ENCODE measurements around the gene XXYLT1.

XXYLT1 gene

DNA sequence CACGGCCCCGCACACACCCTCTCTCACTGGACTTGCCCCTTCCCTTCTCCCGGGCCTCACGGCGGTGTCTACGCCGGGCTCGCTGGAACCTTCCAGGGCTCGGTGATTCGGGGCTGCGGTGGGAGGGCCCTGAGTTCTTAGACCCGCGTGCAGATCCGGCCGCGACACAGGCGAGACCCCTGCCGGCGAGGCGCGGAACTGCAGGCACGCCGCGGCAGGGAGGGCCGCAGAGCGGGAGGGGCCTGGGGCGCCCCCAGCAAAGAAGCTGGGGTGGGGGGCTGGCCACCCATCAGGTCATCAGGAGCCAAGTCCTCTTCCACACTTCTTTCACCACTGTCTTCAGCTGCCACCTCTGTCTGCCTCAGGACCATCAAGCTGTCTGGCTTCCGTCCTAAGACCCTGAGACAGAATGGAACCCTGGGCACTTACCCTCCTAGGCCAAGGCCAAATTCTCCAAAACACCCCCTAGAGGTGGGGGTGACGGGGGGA is 164.5 kb downstream of the XXYLT1 start:
- no peaks in the 10 kb centered on the region for H3K36me3 ChIP-seq (ENCODE audit: control insufficient read depth in 1 of 2, insufficient read depth in 2 of 2, low read length in 2 of 2)
- H3K27me3 ChIP-seq (ENCODE audit: low read depth, low read length), result no peaks in the 10 kb centered on the region
- H3K27ac ChIP-seq (ENCODE audit: low read length), result no peak overlapping the region
- H3K4me3 ChIP-seq (ENCODE audit: low read depth in 1 of 2, low read length in 2 of 2), result no peak overlapping the region
- peaks cover 0 to 6% of the 10 kb centered on the region in 2 donors for H3K4me1 ChIP-seq (ENCODE audit: control insufficient read depth in 1 of 2, insufficient read depth in 2 of 2, low read length in 2 of 2)
- H3K9me3 ChIP-seq (ENCODE audit: control insufficient read depth in 1 of 2, low read length in 2 of 2), result no peaks in the 10 kb centered on the region

DNA sequence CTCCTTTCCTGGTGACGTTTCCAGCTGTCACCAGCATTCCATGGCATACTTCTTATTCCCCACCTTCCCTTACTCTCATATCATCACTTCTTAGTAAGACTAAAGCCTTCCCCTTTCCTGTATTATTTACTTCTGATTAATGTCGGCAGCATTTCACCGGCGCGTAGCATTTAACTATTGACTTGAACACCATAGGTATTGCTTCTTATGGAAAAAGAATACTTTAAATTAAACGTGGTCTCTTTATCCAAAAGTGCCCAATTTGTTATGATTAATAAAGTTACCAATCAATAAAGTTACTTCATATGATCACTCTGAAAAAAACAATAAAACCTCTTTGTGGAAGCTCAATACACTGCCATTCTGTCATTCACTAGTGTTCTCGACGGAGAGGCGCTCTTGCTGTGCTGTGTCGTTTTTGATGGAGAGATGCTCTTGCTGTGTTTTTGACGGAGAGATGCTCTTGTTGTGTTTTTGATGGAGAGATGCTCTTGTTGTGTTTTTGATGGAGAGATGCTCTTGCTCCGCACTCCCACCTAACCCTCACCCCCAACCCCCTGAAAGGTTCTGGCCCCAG is 165.0 kb downstream of the XXYLT1 start:
- H3K27me3 ChIP-seq (ENCODE audit: low read depth, low read length), result no peaks in the 10 kb centered on the region
- H3K36me3 ChIP-seq (ENCODE audit: control insufficient read depth in 1 of 2, insufficient read depth in 2 of 2, low read length in 2 of 2), result no peaks in the 10 kb centered on the region
- H3K4me1 ChIP-seq (ENCODE audit: control insufficient read depth in 1 of 2, insufficient read depth in 2 of 2, low read length in 2 of 2), result peaks cover 0 to 6% of the 10 kb centered on the region in 2 donors
- no peak overlapping the region for H3K27ac ChIP-seq (ENCODE audit: low read length)
- no peaks in the 10 kb centered on the region for H3K9me3 ChIP-seq (ENCODE audit: control insufficient read depth in 1 of 2, low read length in 2 of 2)
- H3K4me3 ChIP-seq (ENCODE audit: low read depth in 1 of 2, low read length in 2 of 2), result no peak overlapping the region

DNA sequence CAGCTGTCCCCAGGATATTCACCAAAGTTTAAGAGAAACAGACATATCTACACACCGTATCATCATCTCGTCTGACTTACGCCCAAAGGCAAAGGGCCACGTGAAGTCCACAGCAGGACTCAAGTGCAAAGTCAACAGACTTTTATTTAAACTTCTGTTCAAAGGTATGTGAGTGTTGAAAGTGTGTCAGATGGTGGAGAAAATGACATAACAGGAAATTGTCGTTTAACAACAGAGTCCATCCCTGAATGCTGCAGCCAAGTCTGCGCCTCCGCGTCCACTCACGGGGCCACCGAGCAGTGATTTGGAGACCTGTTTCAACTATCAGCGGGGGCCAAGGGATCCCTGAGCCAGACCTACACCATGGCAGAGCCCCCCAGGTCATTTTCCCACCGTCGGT is 165.6 kb downstream of the XXYLT1 start:
- H3K4me3 ChIP-seq (ENCODE audit: low read depth in 1 of 2, low read length in 2 of 2), result no peak overlapping the region
- no peaks in the 10 kb centered on the region for H3K9me3 ChIP-seq (ENCODE audit: control insufficient read depth in 1 of 2, low read length in 2 of 2)
- H3K27ac ChIP-seq (ENCODE audit: low read length), result no peak overlapping the region
- no peaks in the 10 kb centered on the region for H3K36me3 ChIP-seq (ENCODE audit: control insufficient read depth in 1 of 2, insufficient read depth in 2 of 2, low read length in 2 of 2)
- peaks cover 0 to 6% of the 10 kb centered on the region in 2 donors for H3K4me1 ChIP-seq (ENCODE audit: control insufficient read depth in 1 of 2, insufficient read depth in 2 of 2, low read length in 2 of 2)
- no peaks in the 10 kb centered on the region for H3K27me3 ChIP-seq (ENCODE audit: low read depth, low read length)

DNA sequence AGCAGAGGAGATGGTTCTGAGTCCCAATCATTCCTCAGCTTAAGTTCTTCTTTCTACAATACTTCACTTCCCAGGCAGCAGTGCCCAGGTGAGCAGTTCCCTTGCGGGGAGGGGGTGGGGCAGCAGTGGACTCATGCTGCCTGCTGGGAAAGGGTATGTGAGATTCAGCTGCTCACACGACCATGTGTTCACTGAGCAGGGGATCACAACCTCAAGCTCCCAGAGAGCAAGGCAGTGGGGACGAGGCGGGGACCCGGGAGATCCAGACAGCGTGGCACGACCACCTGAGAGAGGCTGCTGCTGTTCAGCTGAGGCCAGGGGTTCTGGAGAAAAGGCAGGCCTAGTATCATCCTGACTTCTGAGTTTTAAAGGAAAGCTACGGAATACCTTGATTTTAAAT is 166.6 kb downstream of the XXYLT1 start:
- H3K9me3 ChIP-seq (ENCODE audit: control insufficient read depth in 1 of 2, low read length in 2 of 2), result no peaks in the 10 kb centered on the region
- H3K27ac ChIP-seq (ENCODE audit: low read length), result no peak overlapping the region
- no peak overlapping the region for H3K4me3 ChIP-seq (ENCODE audit: low read depth in 1 of 2, low read length in 2 of 2)
- H3K27me3 ChIP-seq (ENCODE audit: low read depth, low read length), result no peaks in the 10 kb centered on the region
- no peaks in the 10 kb centered on the region for H3K36me3 ChIP-seq (ENCODE audit: control insufficient read depth in 1 of 2, insufficient read depth in 2 of 2, low read length in 2 of 2)
- H3K4me1 ChIP-seq (ENCODE audit: control insufficient read depth in 1 of 2, insufficient read depth in 2 of 2, low read length in 2 of 2), result peaks cover 0 to 6% of the 10 kb centered on the region in 2 donors

DNA sequence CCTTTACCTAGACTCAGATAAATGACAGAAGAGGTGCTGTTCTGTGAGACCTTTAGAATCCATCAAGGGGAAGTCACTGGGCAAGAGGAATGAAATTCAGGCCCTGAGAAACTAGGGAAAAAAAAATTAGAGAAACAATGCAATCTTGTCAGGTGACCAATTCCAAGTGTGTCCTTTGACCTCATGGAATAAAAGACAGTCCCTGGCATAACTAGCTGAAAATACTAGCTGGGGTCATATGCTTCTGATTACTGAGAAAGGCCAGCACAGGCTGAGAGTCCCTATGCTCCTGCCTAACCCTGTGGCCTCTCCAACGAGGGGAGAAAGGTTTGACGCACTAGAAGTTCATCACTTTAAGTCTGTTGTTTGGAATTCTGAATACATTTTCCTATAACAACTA is 167.3 kb downstream of the XXYLT1 start:
- H3K4me1 ChIP-seq (ENCODE audit: control insufficient read depth in 1 of 2, insufficient read depth in 2 of 2, low read length in 2 of 2), result peaks cover 0 to 6% of the 10 kb centered on the region in 2 donors
- H3K9me3 ChIP-seq (ENCODE audit: control insufficient read depth in 1 of 2, low read length in 2 of 2), result no peaks in the 10 kb centered on the region
- H3K36me3 ChIP-seq (ENCODE audit: control insufficient read depth in 1 of 2, insufficient read depth in 2 of 2, low read length in 2 of 2), result no peaks in the 10 kb centered on the region
- no peaks in the 10 kb centered on the region for H3K27me3 ChIP-seq (ENCODE audit: low read depth, low read length)
- H3K27ac ChIP-seq (ENCODE audit: low read length), result no peak overlapping the region
- H3K4me3 ChIP-seq (ENCODE audit: low read depth in 1 of 2, low read length in 2 of 2), result no peak overlapping the region

DNA sequence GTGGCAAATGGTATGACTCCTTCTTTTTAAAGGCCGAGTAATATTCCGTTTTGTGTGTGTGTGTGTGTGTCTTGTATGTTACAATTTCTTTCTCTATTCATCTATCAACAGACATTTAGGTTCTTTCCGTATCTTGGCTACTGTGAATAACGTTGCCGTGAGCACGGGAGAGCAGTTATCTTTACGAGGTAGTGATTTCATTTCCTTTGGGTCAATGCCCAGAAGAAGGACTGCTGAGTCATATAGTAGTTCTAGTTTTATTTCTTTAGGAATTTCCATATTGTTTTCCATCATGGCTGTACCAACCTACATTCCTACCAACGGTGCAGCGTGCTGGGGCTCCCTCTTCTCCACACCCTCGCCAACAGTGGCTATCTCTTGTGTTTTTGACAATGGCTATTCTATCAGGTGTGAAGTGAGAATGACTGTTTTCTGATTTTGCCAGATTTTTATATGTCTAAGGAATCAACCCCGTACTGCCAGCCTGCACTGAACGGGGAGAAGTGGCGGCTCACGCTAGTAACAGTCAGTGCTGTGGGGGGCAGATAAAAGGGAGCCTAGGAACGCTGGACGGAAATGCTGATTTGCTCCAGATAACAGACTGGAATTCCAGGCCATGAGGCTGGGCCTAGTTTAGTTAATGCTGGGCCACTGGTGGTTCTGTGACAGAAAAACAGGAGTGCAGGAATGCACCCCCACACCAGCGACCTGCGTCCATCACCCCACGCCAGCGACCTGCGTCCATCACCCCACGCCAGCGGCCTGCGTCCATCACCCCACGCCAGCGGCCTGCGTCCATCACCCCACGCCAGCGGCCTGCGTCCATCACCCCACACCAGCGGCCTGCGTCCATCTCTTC is 168.1 kb downstream of the XXYLT1 start:
- no peak overlapping the region for H3K4me3 ChIP-seq (ENCODE audit: low read depth in 1 of 2, low read length in 2 of 2)
- no peaks in the 10 kb centered on the region for H3K9me3 ChIP-seq (ENCODE audit: control insufficient read depth in 1 of 2, low read length in 2 of 2)
- H3K36me3 ChIP-seq (ENCODE audit: control insufficient read depth in 1 of 2, insufficient read depth in 2 of 2, low read length in 2 of 2), result no peaks in the 10 kb centered on the region
- no peak overlapping the region for H3K27ac ChIP-seq (ENCODE audit: low read length)
- no peaks in the 10 kb centered on the region for H3K27me3 ChIP-seq (ENCODE audit: low read depth, low read length)
- peaks cover 0 to 6% of the 10 kb centered on the region in 2 donors for H3K4me1 ChIP-seq (ENCODE audit: control insufficient read depth in 1 of 2, insufficient read depth in 2 of 2, low read length in 2 of 2)

DNA sequence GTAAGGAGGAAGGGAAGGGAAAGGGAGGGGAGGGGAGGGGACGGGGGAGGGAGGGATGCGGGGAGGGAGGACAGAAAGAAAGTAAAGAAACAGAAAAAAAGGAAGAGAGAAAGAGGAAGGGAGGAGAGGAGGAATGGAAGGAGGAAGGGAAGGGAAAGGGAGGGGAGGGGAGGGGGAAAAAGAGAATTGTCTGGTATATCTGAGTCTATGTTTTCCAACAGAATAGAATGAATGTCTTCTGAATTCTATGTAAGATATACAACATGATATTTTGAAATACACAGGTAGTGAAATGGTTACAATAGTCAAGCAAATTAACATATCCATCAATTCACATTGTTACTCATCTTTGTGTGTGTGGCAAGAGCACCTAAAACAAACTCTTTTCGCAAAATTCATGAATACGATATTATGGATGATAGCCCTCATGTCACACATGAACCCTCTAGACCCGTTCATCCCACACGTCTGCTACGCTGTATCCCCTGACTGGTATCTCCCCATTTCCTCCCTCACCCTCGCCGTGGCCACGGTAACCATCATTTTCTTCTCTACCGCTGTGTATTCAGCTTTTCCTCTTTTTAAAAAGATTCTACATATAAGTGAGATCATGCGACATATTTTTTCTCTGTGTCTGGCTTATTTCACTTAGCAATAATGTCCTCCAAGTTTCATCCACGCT is 168.9 kb downstream of the XXYLT1 start:
- H3K9me3 ChIP-seq (ENCODE audit: control insufficient read depth in 1 of 2, low read length in 2 of 2), result no peaks in the 10 kb centered on the region
- H3K4me3 ChIP-seq (ENCODE audit: low read depth in 1 of 2, low read length in 2 of 2), result no peak overlapping the region
- H3K36me3 ChIP-seq (ENCODE audit: control insufficient read depth in 1 of 2, insufficient read depth in 2 of 2, low read length in 2 of 2), result no peaks in the 10 kb centered on the region
- H3K27ac ChIP-seq (ENCODE audit: low read length), result no peak overlapping the region
- H3K27me3 ChIP-seq (ENCODE audit: low read depth, low read length), result no peaks in the 10 kb centered on the region
- peaks cover 0 to 6% of the 10 kb centered on the region in 2 donors for H3K4me1 ChIP-seq (ENCODE audit: control insufficient read depth in 1 of 2, insufficient read depth in 2 of 2, low read length in 2 of 2)

DNA sequence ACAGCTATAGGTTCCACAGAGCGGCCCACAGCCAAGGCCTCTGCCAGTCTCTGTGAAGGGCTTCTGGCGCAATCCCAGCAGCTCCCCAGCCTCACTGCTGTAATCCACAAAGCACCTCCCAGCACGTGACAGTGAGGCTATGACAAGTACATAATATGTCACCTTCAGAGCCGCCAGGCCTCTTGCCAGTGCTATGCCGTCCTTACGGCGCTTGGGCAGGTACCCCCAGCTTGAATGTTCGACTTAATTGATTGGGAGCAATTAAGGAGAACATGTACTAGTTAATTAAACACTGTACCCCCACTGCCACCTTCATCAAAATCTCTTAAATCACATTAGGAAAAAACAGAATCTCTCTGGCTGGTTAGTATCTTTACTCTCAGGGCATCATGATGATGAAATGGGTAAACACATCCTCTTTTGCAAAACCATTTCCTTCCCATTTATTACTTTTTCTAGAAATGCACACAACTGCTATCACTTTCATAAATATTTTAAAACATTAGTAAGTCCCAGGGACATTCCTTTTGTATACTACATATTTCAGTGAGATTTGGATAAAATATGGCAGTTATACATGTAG is 169.9 kb downstream of the XXYLT1 start:
- no peaks in the 10 kb centered on the region for H3K27me3 ChIP-seq (ENCODE audit: low read depth, low read length)
- H3K4me3 ChIP-seq (ENCODE audit: low read depth in 1 of 2, low read length in 2 of 2), result no peak overlapping the region
- no peaks in the 10 kb centered on the region for H3K36me3 ChIP-seq (ENCODE audit: control insufficient read depth in 1 of 2, insufficient read depth in 2 of 2, low read length in 2 of 2)
- H3K9me3 ChIP-seq (ENCODE audit: control insufficient read depth in 1 of 2, low read length in 2 of 2), result no peaks in the 10 kb centered on the region
- no peak overlapping the region for H3K27ac ChIP-seq (ENCODE audit: low read length)
- no peaks in the 10 kb centered on the region for H3K4me1 ChIP-seq (ENCODE audit: control insufficient read depth in 1 of 2, insufficient read depth in 2 of 2, low read length in 2 of 2)

DNA sequence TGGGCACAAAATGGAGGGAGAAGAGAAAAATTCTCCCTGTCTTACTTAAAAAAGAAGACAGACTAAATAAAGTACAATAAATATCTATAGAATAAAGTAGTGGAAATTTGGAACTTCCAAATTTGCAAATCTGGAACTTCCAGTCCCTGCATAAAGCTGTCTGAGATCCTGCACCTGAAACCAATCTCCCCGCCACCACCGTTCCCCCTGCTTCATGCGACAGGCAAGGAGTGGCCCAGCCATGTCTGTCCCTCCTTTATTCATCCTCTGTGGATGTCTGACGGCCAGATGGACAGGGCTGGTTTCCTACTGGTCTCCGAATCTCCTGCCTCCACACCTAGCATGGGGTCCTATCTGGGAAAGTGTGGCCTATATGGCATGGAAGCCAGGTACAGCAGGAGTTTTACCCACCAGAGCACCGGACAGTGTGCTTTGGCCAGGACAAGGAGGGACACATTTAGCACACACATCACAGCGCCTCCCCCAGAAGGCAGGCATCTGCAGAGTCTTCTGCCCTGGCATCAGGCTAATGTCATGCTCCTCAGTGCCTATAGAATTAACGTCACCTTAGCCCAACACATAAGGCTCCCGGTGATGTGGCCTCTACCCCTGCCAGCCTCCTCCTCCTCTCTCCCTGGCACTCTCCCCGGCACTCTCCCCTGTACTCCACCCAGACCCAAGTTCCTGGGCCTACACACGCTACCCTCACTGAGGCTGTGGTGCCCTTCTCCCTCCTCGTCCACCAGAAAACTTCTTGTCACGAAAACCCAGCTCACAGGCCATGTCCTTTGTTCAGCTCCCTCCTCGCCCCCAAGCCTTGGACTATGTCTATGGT is 170.8 kb downstream of the XXYLT1 start:
- Histone ChIP-seq H3K4me3 (ENCODE audit: low read depth in 1 of 2, low read length in 2 of 2) (no peak overlapping the region), H3K27me3 (ENCODE audit: low read depth, low read length) (no peaks in the 10 kb centered on the region), H3K4me1 (ENCODE audit: control insufficient read depth in 1 of 2, insufficient read depth in 2 of 2, low read length in 2 of 2) (no peaks in the 10 kb centered on the region), H3K36me3 (ENCODE audit: control insufficient read depth in 1 of 2, insufficient read depth in 2 of 2, low read length in 2 of 2) (no peaks in the 10 kb centered on the region), H3K27ac (ENCODE audit: low read length) (no peak overlapping the region), H3K9me3 (ENCODE audit: control insufficient read depth in 1 of 2, low read length in 2 of 2) (no peaks in the 10 kb centered on the region)

DNA sequence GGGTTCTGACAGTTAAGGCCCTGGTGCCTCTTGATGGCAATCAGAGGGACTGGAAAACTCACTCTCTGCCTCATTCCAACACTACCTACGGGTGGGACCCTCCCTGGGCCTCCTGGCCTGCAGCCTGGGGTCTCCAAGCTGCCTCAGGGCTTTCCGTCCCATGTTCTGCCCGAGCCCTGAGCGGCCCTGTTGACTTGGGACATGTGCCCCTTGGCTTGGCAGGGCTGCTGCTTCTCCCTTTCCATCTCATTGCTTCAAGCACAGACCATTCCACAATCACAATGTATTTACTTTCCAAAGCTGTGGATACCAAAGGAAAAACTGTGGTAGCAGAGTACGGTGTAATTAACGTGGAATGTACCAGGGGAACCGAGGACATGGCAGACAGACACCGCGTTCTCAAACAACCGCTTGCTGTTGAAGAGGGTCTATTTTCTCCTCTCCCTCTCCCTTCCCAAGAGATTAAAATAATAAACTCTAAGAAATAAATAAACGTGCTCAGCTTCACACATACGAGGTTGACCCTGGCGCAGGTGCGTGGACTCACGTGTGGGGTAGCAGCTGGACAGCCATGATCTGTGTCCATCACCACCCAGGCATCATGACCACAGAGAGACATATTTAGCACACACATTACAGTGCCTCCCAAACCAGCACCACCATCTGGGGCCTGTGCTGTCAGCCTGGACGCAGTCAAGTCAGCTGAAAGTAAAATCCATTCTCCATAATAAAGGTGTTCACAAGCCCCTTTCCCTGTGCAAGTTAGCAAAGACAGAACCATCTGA is 172.0 kb downstream of the XXYLT1 start:
- Histone ChIP-seq H3K4me3 (ENCODE audit: low read depth in 1 of 2, low read length in 2 of 2) (no peak overlapping the region), H3K9me3 (ENCODE audit: control insufficient read depth in 1 of 2, low read length in 2 of 2) (no peaks in the 10 kb centered on the region), H3K4me1 (ENCODE audit: control insufficient read depth in 1 of 2, insufficient read depth in 2 of 2, low read length in 2 of 2) (no peaks in the 10 kb centered on the region), H3K36me3 (ENCODE audit: control insufficient read depth in 1 of 2, insufficient read depth in 2 of 2, low read length in 2 of 2) (no peaks in the 10 kb centered on the region), H3K27me3 (ENCODE audit: low read depth, low read length) (no peaks in the 10 kb centered on the region), H3K27ac (ENCODE audit: low read length) (no peak overlapping the region)

Data from muscle layer of duodenum (tissue), 2 donors.